Esophagus squamous epithelium (tissue), 5 donors: ENCODE data around the gene CREBBP. TPM values are rescaled to one million over a fixed set of nuclear protein-coding genes. Genes with fewer than 3 reads are reported as not detected.

Experiments used
- DNase-seq: peaks from one replicate; lab custom pipeline; 2025; lab: John Stamatoyannopoulos, UW
- H3K27ac ChIP-seq, 4 donors: fragments of 200-600 bp; sonication (generic); one replicate each; pipeline ENCODE4 v1.5.1; 2016 to 2019; ENCODE audit warnings: mild to moderate bottlenecking in 1 of 4
- H3K27me3 ChIP-seq, 4 donors: fragments of 200-600 bp; sonication (generic); 1 replicate in 3 of 4; 2 replicates in 1 of 4; pipeline versions ENCODE4 v1.5.1 to v1.6.0; 2017 to 2021; ENCODE audit warnings: antibody characterized with exemption in 1 of 4
- H3K36me3 ChIP-seq, 3 donors: fragments of 200-600 bp; sonication (generic); one replicate each; pipeline ENCODE4 v1.5.1; 2016 to 2019
- H3K4me1 ChIP-seq, 3 donors: fragments of 200-600 bp; sonication (generic); one replicate each; pipeline ENCODE4 v1.5.1; 2017 to 2019
- H3K4me3 ChIP-seq, 4 donors: fragments of 200-600 bp; sonication (generic); 1 replicate in 3 of 4; 2 replicates in 1 of 4; pipeline ENCODE4 v1.5.1; 2016 to 2019; ENCODE audit warnings: mild to moderate bottlenecking in 2 of 4, moderate library complexity in 1 of 4
- H3K9me3 ChIP-seq, 3 donors: fragments of 200-600 bp; sonication (generic); one replicate each; pipeline ENCODE4 v1.5.1; 2016 to 2019
- CTCF ChIP-seq, 6 experiments: fragments of 450-650 bp in 4 of 6; fragments of 200-600 bp in 2 of 6; sonication (generic) in 2 of 6; IDR thresholded peaks; one replicate each; pipeline ENCODE4 v1.5.1; 2016 to 2019; ENCODE audit warnings: antibody characterized with exemption in 6 of 6, mild to moderate bottlenecking in 4 of 6, moderate library complexity in 4 of 6
- POLR2A ChIP-seq, 4 donors: fragments of 450-650 bp; IDR thresholded peaks; one replicate each; pipeline ENCODE4 v1.6.1; 2017; ENCODE audit warnings: antibody characterized with exemption in 4 of 4, mild to moderate bottlenecking in 4 of 4, moderate library complexity in 3 of 4
- WGBS, 2 donors: methylation state at CpG; one replicate each; pipeline ENCODE4 v1.1.5; 2018; 5-methylcytosine and 5-hydroxymethylcytosine counted together
- intact Hi-C: fragments of 100-400 bp; cut with DNase I; formaldehyde crosslinking; loops from one replicate; pipeline ENCODE4 v1.15.0; 2022
- total RNA-seq, 4 donors: library from RNA; depleted of rRNA; stranded (reverse); fragments of >200 nt; gene quantifications; one replicate each; pipeline ENCODE4 v1.1.0, GENCODE V29; 2016
- donor health status: DM: yes; HTN: yes; CAD: no.

Gene CREBBP
- total RNA-seq, 4 donors from 2014 or later, result 14.5 to 53.6 (median 37.5) TPM

DNA sequence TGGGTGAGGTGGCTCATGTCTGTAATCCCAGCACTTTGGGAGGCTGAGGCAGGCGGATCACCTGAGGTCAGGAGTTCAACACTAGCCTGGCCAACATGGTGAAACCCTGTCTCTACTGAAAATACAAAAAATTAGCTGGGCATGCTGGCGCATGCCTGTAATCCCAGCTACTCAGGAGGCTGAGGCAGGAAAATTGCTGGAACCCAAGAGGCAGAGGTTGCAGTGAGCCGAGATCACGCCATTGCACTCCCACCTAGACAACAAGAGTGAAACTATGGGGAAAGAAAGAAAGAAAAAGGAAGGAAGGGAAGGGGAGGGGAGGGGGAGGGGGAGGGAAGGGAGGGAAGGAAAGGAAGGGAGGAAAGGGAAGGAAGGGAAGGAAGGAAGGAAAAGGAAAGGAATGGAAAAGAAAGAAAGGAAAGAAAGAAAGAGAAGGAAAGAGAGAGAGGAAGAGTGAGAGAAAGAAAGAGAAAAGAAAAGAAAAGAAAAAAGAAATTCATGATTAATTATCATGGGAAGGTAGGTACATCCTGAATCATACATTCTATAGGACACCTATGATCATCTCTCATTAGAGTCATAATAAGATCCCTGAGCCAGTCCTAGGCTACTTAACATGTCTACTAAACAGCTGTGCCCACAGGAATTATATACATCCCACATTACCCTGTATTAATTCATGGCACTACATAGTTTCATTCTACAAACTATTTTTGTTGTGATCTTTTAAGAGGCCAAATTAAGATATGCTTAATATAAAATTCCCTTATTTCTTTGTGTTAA, 40.9 kb downstream of the CREBBP start:
- 43 to 79% methylated on average over 3 to 4 of the region's 4 CpGs for WGBS, 2 donors
- peaks cover 0 to 12% (median 0%) of the 10 kb centered on the region in 3 donors for H3K36me3 ChIP-seq
- no peaks in the 10 kb centered on the region for H3K27me3 ChIP-seq
- intact Hi-C loops, result no loop called here
- H3K9me3 ChIP-seq, result no peaks in the 10 kb centered on the region
- no peak for TF ChIP-seq POLR2A (IDR thresholded peaks at IDR 0.05)
- no peak for TF ChIP-seq CTCF (IDR thresholded peaks at IDR 0.05)
- H3K4me1 ChIP-seq, result peaks cover 7 to 77% (median 42%) of the 10 kb centered on the region in 3 donors
- no peak overlapping the region for H3K4me3 ChIP-seq
- H3K27ac ChIP-seq, result peak overlapping the region in 1 of 4 donors; percentile 41
- DNase-seq, result no peak

DNA sequence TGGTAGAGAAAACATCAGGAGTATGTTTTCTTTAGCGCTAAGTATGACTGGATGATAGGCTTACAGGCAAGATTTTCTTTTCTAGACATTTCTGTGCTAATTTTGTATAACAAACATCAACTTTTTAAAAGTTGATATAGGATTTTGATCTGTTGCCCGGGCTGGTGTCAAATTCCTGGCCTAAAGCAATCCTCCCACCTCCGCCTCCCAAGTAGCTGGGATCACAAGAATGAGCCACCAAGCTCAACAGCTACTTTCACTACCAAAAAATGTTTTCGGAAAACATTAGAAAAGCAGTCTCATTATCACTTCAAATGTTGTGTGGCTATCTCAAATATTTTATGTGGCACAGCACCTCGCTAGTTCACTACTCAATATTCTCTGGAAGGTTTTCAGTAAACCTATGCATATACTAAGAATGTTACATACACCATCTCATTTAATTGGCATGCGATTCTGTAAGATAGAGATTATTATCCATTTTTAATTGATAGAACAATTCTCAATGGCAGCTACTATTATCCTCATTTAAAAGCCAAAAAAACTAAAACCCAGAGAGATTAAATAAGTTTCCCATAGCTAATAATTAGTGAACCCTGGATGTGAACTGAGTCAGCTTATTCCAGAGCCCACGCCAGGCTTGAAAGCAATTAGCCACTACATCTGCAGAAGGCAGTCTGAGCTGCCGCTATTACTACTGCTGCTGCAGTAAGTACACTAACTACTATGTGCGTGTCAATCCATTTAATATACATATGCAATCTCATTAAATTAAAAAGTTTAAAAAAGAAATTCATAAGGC, 41.7 kb downstream of the CREBBP start:
- Histone ChIP-seq H3K4me1 (peaks cover 7 to 72% (median 42%) of the 10 kb centered on the region in 3 donors), H3K27me3 (no peaks in the 10 kb centered on the region), H3K9me3 (no peaks in the 10 kb centered on the region), H3K4me3 (no peak overlapping the region), H3K27ac (no peak overlapping the region), H3K36me3 (peaks cover 0 to 12% (median 0%) of the 10 kb centered on the region in 3 donors)
- intact Hi-C loops, result no loop called here
- WGBS, 2 donors, result 60 to 64% methylated on average over 9 of the region's 9 CpGs
- no peak for DNase-seq
- TF ChIP-seq POLR2A (IDR thresholded peaks at IDR 0.05) (no peak), CTCF (IDR thresholded peaks at IDR 0.05) (no peak)

- TF ChIP-seq POLR2A (IDR thresholded peaks at IDR 0.05) (no peak), CTCF (IDR thresholded peaks at IDR 0.05) (no peak)
- intact Hi-C loops, result no loop called here
- Histone ChIP-seq H3K9me3 (peaks cover 0 to 4% (median 0%) of the 10 kb centered on the region in 3 donors), H3K4me1 (peaks cover 7 to 66% (median 40%) of the 10 kb centered on the region in 3 donors), H3K4me3 (no peak overlapping the region), H3K36me3 (peaks cover 0 to 16% (median 0%) of the 10 kb centered on the region in 3 donors), H3K27ac (no peak overlapping the region), H3K27me3 (no peaks in the 10 kb centered on the region)
- DNase-seq, result no peak
- WGBS, 2 donors, result 62 to 63% methylated on average over 5 of the region's 5 CpGs
Measured at GRCh38 chr16:3837851-3838586, 42.5 kb downstream of the CREBBP start.

DNA sequence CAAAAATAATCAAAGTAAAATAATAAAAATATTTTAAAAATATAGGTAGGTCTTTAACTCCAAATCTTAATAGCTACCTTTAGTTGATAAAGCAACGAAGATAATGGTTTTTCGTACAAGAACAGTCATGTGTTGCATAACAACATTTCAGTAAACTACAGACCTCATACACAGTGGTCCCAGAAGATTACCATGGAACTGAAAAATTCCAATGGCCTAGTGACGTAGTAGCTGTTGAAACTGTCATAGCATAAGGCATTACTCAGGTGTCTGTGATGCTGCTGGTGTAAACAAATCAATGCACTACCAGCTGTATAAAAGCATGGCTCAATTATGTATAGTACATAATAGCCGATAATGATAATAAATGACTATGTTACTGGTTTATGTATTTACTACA, 43.9 kb downstream of the CREBBP start:
- H3K4me3 ChIP-seq, result no peak overlapping the region
- no peak for TF ChIP-seq POLR2A (IDR thresholded peaks at IDR 0.05)
- TF ChIP-seq CTCF (IDR thresholded peaks at IDR 0.05), result no peak
- H3K27ac ChIP-seq, result no peak overlapping the region
- peaks cover 0 to 13% (median 4%) of the 10 kb centered on the region in 3 donors for H3K9me3 ChIP-seq
- H3K4me1 ChIP-seq, result peaks cover 7 to 52% (median 30%) of the 10 kb centered on the region in 3 donors
- no peak for DNase-seq
- no peaks in the 10 kb centered on the region for H3K27me3 ChIP-seq
- intact Hi-C loops, result no loop called here
- peaks cover 0 to 25% (median 0%) of the 10 kb centered on the region in 3 donors for H3K36me3 ChIP-seq
- 83 to 85% methylated on average over 4 of the region's 4 CpGs for WGBS, 2 donors
